Measurements from ENCODE around the gene CPEB1.

GRCh38 chr15:82597815-82598214, 49.3 kb downstream of the CPEB1 start:
- TF ChIP-seq CTCF (IDR thresholded peaks at IDR 0.05) (no peak), POLR2A (IDR thresholded peaks at IDR 0.05) (no peak)

All from lower leg skin (tissue), 3 donors.